ENCODE data around the gene NOX3.
A peak's percentile ranks its signal among the peaks of the same experiment; 100 is the strongest.

NOX3 gene

DNA sequence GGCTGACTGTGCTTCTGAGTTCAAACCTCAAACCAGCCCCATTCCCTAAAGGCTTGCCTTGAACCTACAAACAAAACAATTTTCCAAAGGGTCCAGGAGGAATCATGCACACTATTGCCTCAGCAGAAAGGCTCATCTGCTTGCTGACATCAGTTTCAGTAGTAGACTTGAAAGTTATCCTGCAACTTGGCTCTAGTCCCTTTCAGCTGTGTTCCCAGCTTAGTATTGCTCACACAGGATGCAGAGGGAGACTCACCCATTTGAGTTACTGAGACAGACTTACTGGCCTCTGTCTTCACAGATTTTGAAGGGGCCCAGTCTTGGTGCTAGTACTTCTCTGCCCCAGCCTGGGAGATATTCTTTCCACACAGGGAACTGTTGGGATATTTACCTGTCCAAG is 102.8 kb downstream of the NOX3 start:
- no peaks in the 10 kb centered on the region for H3K27me3 ChIP-seq (ENCODE audit: low read depth, low read length)
- H2AFZ ChIP-seq (ENCODE audit: low read depth, low read length): no peak overlapping the region
- no peak overlapping the region for H3K27ac ChIP-seq (ENCODE audit: low read length)
- H3K4me1 ChIP-seq (ENCODE audit: low read length): peaks cover 25% of the 10 kb centered on the region
- H3K9ac ChIP-seq (ENCODE audit: low read length): no peak overlapping the region
- no peak overlapping the region for H3K4me2 ChIP-seq (ENCODE audit: low read length)
- TF ChIP-seq EZH2phosphoT487 (IDR thresholded peaks at IDR 0.05; ENCODE audit: low read depth): no peak
- TF ChIP-seq, protein P1, sequence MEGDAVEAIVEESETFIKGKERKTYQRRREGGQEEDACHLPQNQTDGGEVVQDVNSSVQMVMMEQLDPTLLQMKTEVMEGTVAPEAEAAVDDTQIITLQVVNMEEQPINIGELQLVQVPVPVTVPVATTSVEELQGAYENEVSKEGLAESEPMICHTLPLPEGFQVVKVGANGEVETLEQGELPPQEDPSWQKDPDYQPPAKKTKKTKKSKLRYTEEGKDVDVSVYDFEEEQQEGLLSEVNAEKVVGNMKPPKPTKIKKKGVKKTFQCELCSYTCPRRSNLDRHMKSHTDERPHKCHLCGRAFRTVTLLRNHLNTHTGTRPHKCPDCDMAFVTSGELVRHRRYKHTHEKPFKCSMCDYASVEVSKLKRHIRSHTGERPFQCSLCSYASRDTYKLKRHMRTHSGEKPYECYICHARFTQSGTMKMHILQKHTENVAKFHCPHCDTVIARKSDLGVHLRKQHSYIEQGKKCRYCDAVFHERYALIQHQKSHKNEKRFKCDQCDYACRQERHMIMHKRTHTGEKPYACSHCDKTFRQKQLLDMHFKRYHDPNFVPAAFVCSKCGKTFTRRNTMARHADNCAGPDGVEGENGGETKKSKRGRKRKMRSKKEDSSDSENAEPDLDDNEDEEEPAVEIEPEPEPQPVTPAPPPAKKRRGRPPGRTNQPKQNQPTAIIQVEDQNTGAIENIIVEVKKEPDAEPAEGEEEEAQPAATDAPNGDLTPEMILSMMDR (IDR thresholded peaks at IDR 0.05; ENCODE audit: low read depth, low read length): no peak
- no peaks in the 10 kb centered on the region for H3K79me2 ChIP-seq (ENCODE audit: low read length)
- H3K36me3 ChIP-seq (replicated peaks; ENCODE audit: low read depth, low read length): peaks cover 17% of the 10 kb centered on the region
- no peaks in the 10 kb centered on the region for H4K20me1 ChIP-seq (ENCODE audit: insufficient read depth, low read length)
- H3K9me3 ChIP-seq (ENCODE audit: insufficient read depth, low read length): peaks cover 26% of the 10 kb centered on the region
- no peak overlapping the region for H3K4me3 ChIP-seq (ENCODE audit: low read length)

DNA sequence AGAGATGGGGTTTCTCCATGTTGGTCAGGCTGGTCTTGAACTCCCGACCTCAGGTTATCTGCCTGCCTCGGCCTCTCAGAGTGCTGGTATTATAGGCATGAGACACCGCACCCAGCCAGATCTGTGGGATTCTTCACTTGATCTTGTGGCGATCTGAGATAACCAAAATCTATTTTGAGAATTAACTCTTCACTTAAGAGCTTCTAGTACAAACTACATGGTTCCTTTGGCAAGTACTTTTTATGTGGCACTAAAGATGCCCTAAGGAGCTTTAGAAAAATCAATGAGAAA is 103.6 kb downstream of the NOX3 start:
- no peaks in the 10 kb centered on the region for H4K20me1 ChIP-seq (ENCODE audit: insufficient read depth, low read length)
- peaks cover 25% of the 10 kb centered on the region for H3K4me1 ChIP-seq (ENCODE audit: low read length)
- H3K27ac ChIP-seq (ENCODE audit: low read length): no peak overlapping the region
- no peak overlapping the region for H3K9ac ChIP-seq (ENCODE audit: low read length)
- TF ChIP-seq, protein P1 (IDR thresholded peaks at IDR 0.05; ENCODE audit: low read depth, low read length): no peak
- TF ChIP-seq EZH2phosphoT487 (IDR thresholded peaks at IDR 0.05; ENCODE audit: low read depth): no peak
- no peaks in the 10 kb centered on the region for H3K79me2 ChIP-seq (ENCODE audit: low read length)
- H3K4me2 ChIP-seq (ENCODE audit: low read length): no peak overlapping the region
- no peak overlapping the region for H3K4me3 ChIP-seq (ENCODE audit: low read length)
- peaks cover 17% of the 10 kb centered on the region for H3K36me3 ChIP-seq (replicated peaks; ENCODE audit: low read depth, low read length)
- no peak overlapping the region for H2AFZ ChIP-seq (ENCODE audit: low read depth, low read length)
- H3K27me3 ChIP-seq (ENCODE audit: low read depth, low read length): no peaks in the 10 kb centered on the region
- H3K9me3 ChIP-seq (ENCODE audit: insufficient read depth, low read length): peaks cover 26% of the 10 kb centered on the region

DNA sequence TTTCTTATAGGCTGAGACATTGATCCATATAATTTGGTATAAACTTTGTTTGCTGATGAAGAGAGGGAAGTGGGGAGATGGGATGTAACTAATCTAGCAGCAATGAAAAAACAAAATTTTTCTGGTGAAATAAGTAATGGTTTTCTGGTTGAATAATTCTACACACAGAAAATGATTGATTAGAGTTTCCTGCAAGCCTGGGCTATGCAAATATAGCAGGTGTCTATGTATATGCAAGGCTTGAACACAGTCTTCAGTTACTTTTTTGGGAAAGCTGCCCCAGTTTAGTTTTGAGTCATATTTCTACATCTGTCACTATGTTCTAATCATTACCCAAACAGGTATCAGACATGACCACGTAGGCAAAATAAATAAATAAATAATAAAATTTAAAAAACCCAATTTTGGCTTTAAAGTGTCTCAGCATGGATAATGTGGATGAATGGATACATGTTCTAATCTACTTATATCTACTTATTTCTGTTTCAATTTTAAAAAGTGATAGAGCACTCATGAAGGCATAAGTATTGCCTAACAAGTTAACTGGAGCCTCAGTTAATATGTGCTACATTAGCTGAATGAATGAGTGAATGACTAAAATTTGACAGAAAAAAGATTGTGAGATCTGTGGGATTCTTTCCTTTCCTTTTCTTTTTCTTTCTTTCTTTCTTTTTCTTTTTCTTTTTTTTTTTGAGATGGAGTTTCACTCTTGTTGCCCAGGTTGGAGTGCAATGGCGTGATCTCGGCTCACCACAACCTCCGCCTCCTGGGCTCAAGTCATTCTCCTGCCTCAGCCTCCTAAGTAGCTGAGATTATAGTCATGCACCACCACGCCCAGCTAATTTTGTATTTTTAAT is 104.1 kb downstream of the NOX3 start:
- H2AFZ ChIP-seq (ENCODE audit: low read depth, low read length): no peak overlapping the region
- H3K4me1 ChIP-seq (ENCODE audit: low read length): peaks cover 25% of the 10 kb centered on the region
- no peaks in the 10 kb centered on the region for H3K79me2 ChIP-seq (ENCODE audit: low read length)
- no peak overlapping the region for H3K4me3 ChIP-seq (ENCODE audit: low read length)
- no peaks in the 10 kb centered on the region for H4K20me1 ChIP-seq (ENCODE audit: insufficient read depth, low read length)
- TF ChIP-seq, protein P1 (IDR thresholded peaks at IDR 0.05; ENCODE audit: low read depth, low read length): no peak
- no peak for TF ChIP-seq EZH2phosphoT487 (IDR thresholded peaks at IDR 0.05; ENCODE audit: low read depth)
- H3K9ac ChIP-seq (ENCODE audit: low read length): no peak overlapping the region
- H3K9me3 ChIP-seq (ENCODE audit: insufficient read depth, low read length): peaks cover 26% of the 10 kb centered on the region
- no peaks in the 10 kb centered on the region for H3K27me3 ChIP-seq (ENCODE audit: low read depth, low read length)
- H3K27ac ChIP-seq (ENCODE audit: low read length): peak overlapping the region; percentile 39
- H3K4me2 ChIP-seq (ENCODE audit: low read length): peak overlapping the region; percentile 34
- H3K36me3 ChIP-seq (replicated peaks; ENCODE audit: low read depth, low read length): peaks cover 17% of the 10 kb centered on the region

DNA sequence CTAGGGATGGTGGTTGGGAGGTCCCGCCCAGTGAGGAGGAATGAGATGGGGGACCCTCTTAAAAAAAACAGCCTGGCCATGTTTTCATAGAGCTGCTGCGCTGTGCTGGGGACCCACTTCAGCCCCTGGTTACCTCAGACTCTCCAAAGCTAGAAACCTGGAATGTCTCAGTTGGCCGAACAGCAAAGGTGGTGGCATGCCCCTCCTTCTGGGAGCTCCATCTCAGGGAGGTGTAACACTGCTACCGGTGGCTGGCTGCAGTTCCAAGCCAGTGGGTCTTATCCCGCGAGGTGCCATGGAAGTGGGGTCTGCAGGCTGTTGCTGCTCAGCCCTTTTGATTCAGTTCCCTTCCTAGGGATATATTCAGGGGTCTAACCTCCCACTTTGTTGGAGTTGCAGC is 105.7 kb downstream of the NOX3 start:
- Histone ChIP-seq H3K27me3 (ENCODE audit: low read depth, low read length) (no peaks in the 10 kb centered on the region), H3K4me2 (ENCODE audit: low read length) (no peak overlapping the region), H3K79me2 (ENCODE audit: low read length) (no peaks in the 10 kb centered on the region), H3K36me3 (replicated peaks; ENCODE audit: low read depth, low read length) (peaks cover 17% of the 10 kb centered on the region), H3K4me1 (ENCODE audit: low read length) (peaks cover 25% of the 10 kb centered on the region), H3K9ac (ENCODE audit: low read length) (no peak overlapping the region), H3K27ac (ENCODE audit: low read length) (no peak overlapping the region), H3K4me3 (ENCODE audit: low read length) (no peak overlapping the region), H2AFZ (ENCODE audit: low read depth, low read length) (no peak overlapping the region), H4K20me1 (ENCODE audit: insufficient read depth, low read length) (no peaks in the 10 kb centered on the region), H3K9me3 (ENCODE audit: insufficient read depth, low read length) (peaks cover 26% of the 10 kb centered on the region)
- TF ChIP-seq, protein P1 (IDR thresholded peaks at IDR 0.05; ENCODE audit: low read depth, low read length): no peak
- no peak for TF ChIP-seq EZH2phosphoT487 (IDR thresholded peaks at IDR 0.05; ENCODE audit: low read depth)
